ENCODE results near the gene SNCAIP. TPM values are rescaled to one million over a fixed set of nuclear protein-coding genes. Genes with fewer than 3 reads are reported as not detected.

The SNCAIP gene
- polyA plus RNA-seq, 4 donors, result 22.8 to 34.8 (median 26.2) TPM

GRCh38 chr5:122420537-122421236, 108.7 kb downstream of the SNCAIP start:
- DNase-seq (ENCODE audit: low read depth in 4 of 4, low spot score in 2 of 4), result no peak

GRCh38 chr5:122421374-122422079, 109.5 kb downstream of the SNCAIP start:
- DNase-seq (ENCODE audit: low read depth in 4 of 4, low spot score in 2 of 4), result no peak

- no peak for DNase-seq (ENCODE audit: low read depth in 4 of 4, low spot score in 2 of 4)
Measured at GRCh38 chr5:122423221-122423620, 111.2 kb downstream of the SNCAIP start.

GRCh38 chr5:122424132-122424531, 112.1 kb downstream of the SNCAIP start:
- DNase-seq (ENCODE audit: low read depth in 4 of 4, low spot score in 2 of 4), result no peak

- no peak for DNase-seq (ENCODE audit: low read depth in 4 of 4, low spot score in 2 of 4)
Measured at GRCh38 chr5:122426301-122426700, 114.3 kb downstream of the SNCAIP start.

- DNase-seq (ENCODE audit: low read depth in 4 of 4, low spot score in 2 of 4), result no peak
Measured at GRCh38 chr5:122427621-122428020, 115.6 kb downstream of the SNCAIP start.

GRCh38 chr5:122429545-122430318, 117.7 kb downstream of the SNCAIP start:
- no peak for DNase-seq (ENCODE audit: low read depth in 4 of 4, low spot score in 2 of 4)

GRCh38 chr5:122430319-122430586, 118.2 kb downstream of the SNCAIP start:
- DNase-seq (ENCODE audit: low read depth in 4 of 4, low spot score in 2 of 4), result no peak

- DNase-seq (ENCODE audit: low read depth in 4 of 4, low spot score in 2 of 4), result no peak
Measured at GRCh38 chr5:122431298-122431697, 119.3 kb downstream of the SNCAIP start.

- DNase-seq (ENCODE audit: low read depth in 4 of 4, low spot score in 2 of 4), result no peak
Measured at GRCh38 chr5:122434205-122434970, 122.4 kb downstream of the SNCAIP start.

- no peak for DNase-seq (ENCODE audit: low read depth in 4 of 4, low spot score in 2 of 4)
Measured at GRCh38 chr5:122435234-122435633, 123.2 kb downstream of the SNCAIP start.

GRCh38 chr5:122435761-122436160, 123.7 kb downstream of the SNCAIP start:
- DNase-seq (ENCODE audit: low read depth in 4 of 4, low spot score in 2 of 4), result no peak

- DNase-seq (ENCODE audit: low read depth in 4 of 4, low spot score in 2 of 4), result no peak
Measured at GRCh38 chr5:122436615-122437014, 124.6 kb downstream of the SNCAIP start.

GRCh38 chr5:122439645-122440044, 127.6 kb downstream of the SNCAIP start:
- no peak for DNase-seq (ENCODE audit: low read depth in 4 of 4, low spot score in 2 of 4)

- no peak for DNase-seq (ENCODE audit: low read depth in 4 of 4, low spot score in 2 of 4)
Measured at GRCh38 chr5:122442938-122443337, 130.9 kb downstream of the SNCAIP start.

GRCh38 chr5:122444411-122444810, 132.4 kb downstream of the SNCAIP start:
- no peak for DNase-seq (ENCODE audit: low read depth in 4 of 4, low spot score in 2 of 4)

- no peak for DNase-seq (ENCODE audit: low read depth in 4 of 4, low spot score in 2 of 4)
Measured at GRCh38 chr5:122445070-122445469, 133.0 kb downstream of the SNCAIP start.

GRCh38 chr5:122447072-122447471, 135.0 kb downstream of the SNCAIP start:
- no peak for DNase-seq (ENCODE audit: low read depth in 4 of 4, low spot score in 2 of 4)

GRCh38 chr5:122447879-122448278, 135.8 kb downstream of the SNCAIP start:
- DNase-seq (ENCODE audit: low read depth in 4 of 4, low spot score in 2 of 4), result no peak

- DNase-seq (ENCODE audit: low read depth in 4 of 4, low spot score in 2 of 4), result no peak
Measured at GRCh38 chr5:122454541-122454940, 142.5 kb downstream of the SNCAIP start.

GRCh38 chr5:122455939-122456338, 143.9 kb downstream of the SNCAIP start:
- DNase-seq (ENCODE audit: low read depth in 4 of 4, low spot score in 2 of 4), result no peak

Data from left renal cortex interstitium (tissue), 4 donors.